ENCODE measurements around the gene RTBDN.

The RTBDN gene

GRCh38 chr19:12784871-12785430, 49.4 kb downstream of the RTBDN start:
- Histone ChIP-seq H3K27ac (ENCODE audit: low read length) (no peak overlapping the region), H3K36me3 (ENCODE audit: control insufficient read depth, insufficient read depth, low read length) (no peaks in the 10 kb centered on the region; the same call in 1 of the 2 replicates), H3K4me1 (ENCODE audit: control insufficient read depth, insufficient read depth, low read length) (peaks cover 17% of the 10 kb centered on the region), H3K27me3 (ENCODE audit: control insufficient read depth, insufficient read depth, low read length) (no peaks in the 10 kb centered on the region), H3K4me3 (ENCODE audit: low read length) (no peak overlapping the region), H3K9me3 (ENCODE audit: control insufficient read depth, insufficient read depth, low read length) (no peaks in the 10 kb centered on the region)
- no peak for DNase-seq (ENCODE audit: low read depth, low spot score)
- WGBS (ENCODE audit: insufficient coverage, insufficient read length), result no CpG with 5 or more reads among the region's 5 CpGs

- WGBS (ENCODE audit: insufficient coverage, insufficient read length), result no CpG with 5 or more reads among the region's 10 CpGs
- Histone ChIP-seq H3K4me3 (ENCODE audit: low read length) (no peak overlapping the region), H3K27me3 (ENCODE audit: control insufficient read depth, insufficient read depth, low read length) (no peaks in the 10 kb centered on the region), H3K9me3 (ENCODE audit: control insufficient read depth, insufficient read depth, low read length) (no peaks in the 10 kb centered on the region), H3K36me3 (ENCODE audit: control insufficient read depth, insufficient read depth, low read length) (no peaks in the 10 kb centered on the region; the same call in 1 of the 2 replicates), H3K4me1 (ENCODE audit: control insufficient read depth, insufficient read depth, low read length) (peaks cover 18% of the 10 kb centered on the region), H3K27ac (ENCODE audit: low read length) (no peak overlapping the region)
- DNase-seq (ENCODE audit: low read depth, low spot score), result no peak
Measured at GRCh38 chr19:12784394-12784870, 49.9 kb downstream of the RTBDN start.

- no peaks in the 10 kb centered on the region for H3K27me3 ChIP-seq (ENCODE audit: control insufficient read depth, insufficient read depth, low read length)
- no peak overlapping the region for H3K27ac ChIP-seq (ENCODE audit: low read length)
- H3K36me3 ChIP-seq (ENCODE audit: control insufficient read depth, insufficient read depth, low read length), result no peaks in the 10 kb centered on the region; the same call in 1 of the 2 replicates
- H3K4me3 ChIP-seq (ENCODE audit: low read length), result no peak overlapping the region
- DNase-seq (ENCODE audit: low read depth, low spot score), result no peak
- WGBS (ENCODE audit: insufficient coverage, insufficient read length), result no CpG with 5 or more reads among the region's 19 CpGs
- H3K9me3 ChIP-seq (ENCODE audit: control insufficient read depth, insufficient read depth, low read length), result no peaks in the 10 kb centered on the region
- H3K4me1 ChIP-seq (ENCODE audit: control insufficient read depth, insufficient read depth, low read length), result peaks cover 18% of the 10 kb centered on the region
Measured at GRCh38 chr19:12783849-12784393, 50.5 kb downstream of the RTBDN start.

- Histone ChIP-seq H3K27me3 (ENCODE audit: control insufficient read depth, insufficient read depth, low read length) (no peaks in the 10 kb centered on the region), H3K4me1 (ENCODE audit: control insufficient read depth, insufficient read depth, low read length) (peaks cover 14% of the 10 kb centered on the region), H3K27ac (ENCODE audit: low read length) (no peak overlapping the region), H3K9me3 (ENCODE audit: control insufficient read depth, insufficient read depth, low read length) (no peaks in the 10 kb centered on the region), H3K4me3 (ENCODE audit: low read length) (peak overlapping the region; percentile 43; the same call in 1 of the 2 replicates), H3K36me3 (ENCODE audit: control insufficient read depth, insufficient read depth, low read length) (no peaks in the 10 kb centered on the region; the same call in 1 of the 2 replicates)
- no CpG with 5 or more reads among the region's 16 CpGs for WGBS (ENCODE audit: insufficient coverage, insufficient read length)
- no peak for DNase-seq (ENCODE audit: low read depth, low spot score)
Measured at GRCh38 chr19:12783291-12783848, 51.0 kb downstream of the RTBDN start.

GRCh38 chr19:12782424-12783290, 51.7 kb downstream of the RTBDN start:
- H3K36me3 ChIP-seq (ENCODE audit: control insufficient read depth, insufficient read depth, low read length), result no peaks in the 10 kb centered on the region; the same call in 1 of the 2 replicates
- no peak for DNase-seq (ENCODE audit: low read depth, low spot score)
- H3K27ac ChIP-seq (ENCODE audit: low read length), result no peak overlapping the region
- no CpG with 5 or more reads among the region's 88 CpGs for WGBS (ENCODE audit: insufficient coverage, insufficient read length)
- H3K27me3 ChIP-seq (ENCODE audit: control insufficient read depth, insufficient read depth, low read length), result no peaks in the 10 kb centered on the region
- H3K4me1 ChIP-seq (ENCODE audit: control insufficient read depth, insufficient read depth, low read length), result peaks cover 13% of the 10 kb centered on the region; the same call in 1 of the 2 replicates
- H3K4me3 ChIP-seq (ENCODE audit: low read length), result peak overlapping the region; percentile 43
- H3K9me3 ChIP-seq (ENCODE audit: control insufficient read depth, insufficient read depth, low read length), result no peaks in the 10 kb centered on the region

GRCh38 chr19:12782174-12782423, 52.3 kb downstream of the RTBDN start:
- H3K27me3 ChIP-seq (ENCODE audit: control insufficient read depth, insufficient read depth, low read length), result no peaks in the 10 kb centered on the region
- no peak for DNase-seq (ENCODE audit: low read depth, low spot score)
- H3K4me3 ChIP-seq (ENCODE audit: low read length), result peak overlapping the region; percentile 43; the same call in 1 of the 2 replicates
- peaks cover 14% of the 10 kb centered on the region; the same call in 1 of the 2 replicates for H3K4me1 ChIP-seq (ENCODE audit: control insufficient read depth, insufficient read depth, low read length)
- H3K9me3 ChIP-seq (ENCODE audit: control insufficient read depth, insufficient read depth, low read length), result no peaks in the 10 kb centered on the region
- H3K27ac ChIP-seq (ENCODE audit: low read length), result no peak overlapping the region
- no CpG with 5 or more reads among the region's 12 CpGs for WGBS (ENCODE audit: insufficient coverage, insufficient read length)
- H3K36me3 ChIP-seq (ENCODE audit: control insufficient read depth, insufficient read depth, low read length), result no peaks in the 10 kb centered on the region; the same call in 1 of the 2 replicates

GRCh38 chr19:12779162-12779993, 55.0 kb downstream of the RTBDN start:
- Histone ChIP-seq H3K4me1 (ENCODE audit: control insufficient read depth, insufficient read depth, low read length) (peaks cover 14% of the 10 kb centered on the region; the same call in 1 of the 2 replicates), H3K27ac (ENCODE audit: low read length) (no peak overlapping the region), H3K27me3 (ENCODE audit: control insufficient read depth, insufficient read depth, low read length) (no peaks in the 10 kb centered on the region), H3K36me3 (ENCODE audit: control insufficient read depth, insufficient read depth, low read length) (no peaks in the 10 kb centered on the region; the same call in 1 of the 2 replicates), H3K9me3 (ENCODE audit: control insufficient read depth, insufficient read depth, low read length) (no peaks in the 10 kb centered on the region), H3K4me3 (ENCODE audit: low read length) (no peak overlapping the region)
- no peak for DNase-seq (ENCODE audit: low read depth, low spot score)
- no CpG with 5 or more reads among the region's 15 CpGs for WGBS (ENCODE audit: insufficient coverage, insufficient read length)

GRCh38 chr19:12778905-12779161, 55.5 kb downstream of the RTBDN start:
- Histone ChIP-seq H3K9me3 (ENCODE audit: control insufficient read depth, insufficient read depth, low read length) (no peaks in the 10 kb centered on the region), H3K27ac (ENCODE audit: low read length) (no peak overlapping the region), H3K4me3 (ENCODE audit: low read length) (no peak overlapping the region; the same call in 1 of the 2 replicates), H3K4me1 (ENCODE audit: control insufficient read depth, insufficient read depth, low read length) (peaks cover 14% of the 10 kb centered on the region; the same call in 1 of the 2 replicates), H3K27me3 (ENCODE audit: control insufficient read depth, insufficient read depth, low read length) (no peaks in the 10 kb centered on the region), H3K36me3 (ENCODE audit: control insufficient read depth, insufficient read depth, low read length) (no peaks in the 10 kb centered on the region; the same call in 1 of the 2 replicates)
- no peak for DNase-seq (ENCODE audit: low read depth, low spot score)
- WGBS (ENCODE audit: insufficient coverage, insufficient read length), result no CpG with 5 or more reads among the region's 6 CpGs

- Histone ChIP-seq H3K4me3 (ENCODE audit: low read length) (peak overlapping the region; percentile 61; the same call in 1 of the 2 replicates), H3K9me3 (ENCODE audit: control insufficient read depth, insufficient read depth, low read length) (no peaks in the 10 kb centered on the region), H3K27me3 (ENCODE audit: control insufficient read depth, insufficient read depth, low read length) (no peaks in the 10 kb centered on the region), H3K36me3 (ENCODE audit: control insufficient read depth, insufficient read depth, low read length) (no peaks in the 10 kb centered on the region; the same call in 1 of the 2 replicates), H3K27ac (ENCODE audit: low read length) (no peak overlapping the region), H3K4me1 (ENCODE audit: control insufficient read depth, insufficient read depth, low read length) (peaks cover 9% of the 10 kb centered on the region; the same call in 1 of the 2 replicates)
- no CpG with 5 or more reads among the region's 44 CpGs for WGBS (ENCODE audit: insufficient coverage, insufficient read length)
- DNase-seq (ENCODE audit: low read depth, low spot score), result no peak
Measured at GRCh38 chr19:12778017-12778904, 56.1 kb downstream of the RTBDN start.
